Body of pancreas (tissue), 4 donors: ENCODE data around the gene UBE2L6.

Experiments
- CTCF ChIP-seq, 7 experiments: fragments of 450-650 bp in 4 of 7; fragments of 200-600 bp in 3 of 7; sonication (generic) in 3 of 7; IDR thresholded peaks; one replicate each; pipeline ENCODE4 v1.5.1; 2016 to 2019; ENCODE audit warnings: antibody characterized with exemption in 7 of 7
- POLR2A ChIP-seq, 3 donors: fragments of 450-650 bp; IDR thresholded peaks; one replicate each; pipeline ENCODE4 v1.6.1; 2016; ENCODE audit warnings: antibody characterized with exemption in 3 of 3, mild to moderate bottlenecking in 2 of 3

- no peak for TF ChIP-seq CTCF (IDR thresholded peaks at IDR 0.05)
- no peak for TF ChIP-seq POLR2A (IDR thresholded peaks at IDR 0.05)
These were observed 21.6 kb downstream of the UBE2L6 start for GRCh38 chr11:57545883-57546282.
